ENCODE measurements around the gene ASB15. TPM values are rescaled to one million over a fixed set of nuclear protein-coding genes. Genes with fewer than 3 reads are reported as not detected.

ASB15 gene
- polyA plus RNA-seq, 2 of the 4 experiments (the other 2 are of a cell fraction) = not detected

DNA sequence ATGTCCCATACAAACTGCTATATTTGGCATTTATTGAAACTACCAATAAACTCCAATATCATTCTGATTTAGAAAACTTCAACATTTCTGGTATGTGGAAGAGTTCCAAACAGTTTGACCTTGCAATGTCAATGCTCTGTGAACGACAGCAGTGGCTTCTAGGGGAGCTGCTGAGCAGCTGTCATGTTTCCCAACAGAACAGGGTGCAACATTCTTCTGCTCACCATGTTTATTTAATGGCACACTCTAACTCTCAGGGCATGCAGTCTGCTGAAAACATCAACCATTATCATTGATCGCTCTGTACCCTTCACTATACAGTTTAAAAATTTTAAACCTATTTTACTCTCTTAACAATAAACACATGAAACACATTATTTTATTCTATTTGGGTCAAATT lies 79.9 kb downstream of the ASB15 start:
- no peak overlapping the region for H3K27ac ChIP-seq
- no peak overlapping the region for H3K4me3 ChIP-seq
- ATAC-seq (no peak), FAIRE-seq (no peak), DNase-seq (ENCODE audit: low read depth in 1 of 2, low spot score in 1 of 2) (no peak)
- no peaks in the 10 kb centered on the region for H3K4me1 ChIP-seq
- WGBS (ENCODE audit: missing lambda C conversion rate) = 78% methylated on average over 2 of the region's 2 CpGs
- ChIA-PET CTCF (interaction anchor here (1.0 to 2.0 kb wide), 7 partner anchors 10 to 195 kb away, joined by 3 to 23 read pairs (median 4); no protein-coding TSS in a partner anchor), POLR2A (no interaction called here)
- TF ChIP-seq CBX2 (IDR thresholded peaks at IDR 0.05; ENCODE audit: borderline replicate concordance, low read depth) (no peak), KDM5A (IDR thresholded peaks at IDR 0.05) (no peak), KDM1A (IDR thresholded peaks at IDR 0.05; ENCODE audit: low read depth) (no peak), HOXB5 (CRISPR knock-in tag; IDR thresholded peaks at IDR 0.05) (no peak), RNF2 (IDR thresholded peaks at IDR 0.05; ENCODE audit: borderline replicate concordance, low read depth) (no peak), JUN (IDR thresholded peaks at IDR 0.05) (no peak), HDAC2 (IDR thresholded peaks at IDR 0.05) (no peak)
- TF ChIP-seq, protein P1, sequence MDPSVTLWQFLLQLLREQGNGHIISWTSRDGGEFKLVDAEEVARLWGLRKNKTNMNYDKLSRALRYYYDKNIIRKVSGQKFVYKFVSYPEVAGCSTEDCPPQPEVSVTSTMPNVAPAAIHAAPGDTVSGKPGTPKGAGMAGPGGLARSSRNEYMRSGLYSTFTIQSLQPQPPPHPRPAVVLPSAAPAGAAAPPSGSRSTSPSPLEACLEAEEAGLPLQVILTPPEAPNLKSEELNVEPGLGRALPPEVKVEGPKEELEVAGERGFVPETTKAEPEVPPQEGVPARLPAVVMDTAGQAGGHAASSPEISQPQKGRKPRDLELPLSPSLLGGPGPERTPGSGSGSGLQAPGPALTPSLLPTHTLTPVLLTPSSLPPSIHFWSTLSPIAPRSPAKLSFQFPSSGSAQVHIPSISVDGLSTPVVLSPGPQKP (IDR thresholded peaks at IDR 0.05; ENCODE audit: low read depth, low read length) = no peak
- TF ChIP-seq, protein P2, sequence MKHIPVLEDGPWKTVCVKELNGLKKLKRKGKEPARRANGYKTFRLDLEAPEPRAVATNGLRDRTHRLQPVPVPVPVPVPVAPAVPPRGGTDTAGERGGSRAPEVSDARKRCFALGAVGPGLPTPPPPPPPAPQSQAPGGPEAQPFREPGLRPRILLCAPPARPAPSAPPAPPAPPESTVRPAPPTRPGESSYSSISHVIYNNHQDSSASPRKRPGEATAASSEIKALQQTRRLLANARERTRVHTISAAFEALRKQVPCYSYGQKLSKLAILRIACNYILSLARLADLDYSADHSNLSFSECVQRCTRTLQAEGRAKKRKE (CRISPR knock-in tag; IDR thresholded peaks at IDR 0.05; ENCODE audit: low read depth) = no peak
- TF ChIP-seq, protein P3, sequence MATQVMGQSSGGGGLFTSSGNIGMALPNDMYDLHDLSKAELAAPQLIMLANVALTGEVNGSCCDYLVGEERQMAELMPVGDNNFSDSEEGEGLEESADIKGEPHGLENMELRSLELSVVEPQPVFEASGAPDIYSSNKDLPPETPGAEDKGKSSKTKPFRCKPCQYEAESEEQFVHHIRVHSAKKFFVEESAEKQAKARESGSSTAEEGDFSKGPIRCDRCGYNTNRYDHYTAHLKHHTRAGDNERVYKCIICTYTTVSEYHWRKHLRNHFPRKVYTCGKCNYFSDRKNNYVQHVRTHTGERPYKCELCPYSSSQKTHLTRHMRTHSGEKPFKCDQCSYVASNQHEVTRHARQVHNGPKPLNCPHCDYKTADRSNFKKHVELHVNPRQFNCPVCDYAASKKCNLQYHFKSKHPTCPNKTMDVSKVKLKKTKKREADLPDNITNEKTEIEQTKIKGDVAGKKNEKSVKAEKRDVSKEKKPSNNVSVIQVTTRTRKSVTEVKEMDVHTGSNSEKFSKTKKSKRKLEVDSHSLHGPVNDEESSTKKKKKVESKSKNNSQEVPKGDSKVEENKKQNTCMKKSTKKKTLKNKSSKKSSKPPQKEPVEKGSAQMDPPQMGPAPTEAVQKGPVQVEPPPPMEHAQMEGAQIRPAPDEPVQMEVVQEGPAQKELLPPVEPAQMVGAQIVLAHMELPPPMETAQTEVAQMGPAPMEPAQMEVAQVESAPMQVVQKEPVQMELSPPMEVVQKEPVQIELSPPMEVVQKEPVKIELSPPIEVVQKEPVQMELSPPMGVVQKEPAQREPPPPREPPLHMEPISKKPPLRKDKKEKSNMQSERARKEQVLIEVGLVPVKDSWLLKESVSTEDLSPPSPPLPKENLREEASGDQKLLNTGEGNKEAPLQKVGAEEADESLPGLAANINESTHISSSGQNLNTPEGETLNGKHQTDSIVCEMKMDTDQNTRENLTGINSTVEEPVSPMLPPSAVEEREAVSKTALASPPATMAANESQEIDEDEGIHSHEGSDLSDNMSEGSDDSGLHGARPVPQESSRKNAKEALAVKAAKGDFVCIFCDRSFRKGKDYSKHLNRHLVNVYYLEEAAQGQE (IDR thresholded peaks at IDR 0.05) = no peak
- H3K4me2 ChIP-seq = no peak overlapping the region
- H3K9me3 ChIP-seq = no peaks in the 10 kb centered on the region

DNA sequence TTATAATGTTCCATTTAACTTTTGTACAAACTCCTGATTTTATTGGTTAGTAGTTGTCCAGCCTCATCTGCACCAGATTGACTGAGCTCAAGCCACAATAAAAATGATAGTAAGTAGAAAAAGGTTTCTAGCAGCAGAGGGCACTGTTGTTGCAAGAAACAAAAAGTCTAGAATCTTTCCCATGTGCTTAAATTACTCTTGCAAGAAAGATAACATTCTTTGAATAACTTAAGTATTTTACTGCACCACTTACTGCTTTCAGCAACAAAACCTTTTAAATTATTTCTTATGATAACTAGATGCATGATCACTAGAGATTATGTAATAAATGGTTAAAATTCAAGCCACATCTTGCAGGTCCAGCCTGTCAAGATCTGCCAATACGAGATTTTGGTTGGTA lies 81.1 kb downstream of the ASB15 start:
- CTCF ChIA-PET = interaction anchor here (0.6 to 2.0 kb wide), 19 partner anchors 9 to 219 kb away, joined by 3 to 23 read pairs (median 4); no protein-coding TSS in a partner anchor
- no peak for TF ChIP-seq MAZ (IDR thresholded peaks at IDR 0.05; ENCODE audit: borderline replicate concordance, low read depth, low read length)
- TF ChIP-seq ZNF302 (CRISPR knock-in tag; IDR thresholded peaks at IDR 0.05) = no peak
- peak; percentile 69 for TF ChIP-seq SMC3 (IDR thresholded peaks at IDR 0.05)
- TF ChIP-seq POLR2AphosphoS2 (conservative IDR thresholded peaks at IDR 0.05; ENCODE audit: low read length) = no peak
- TF ChIP-seq JUN (IDR thresholded peaks at IDR 0.05) = no peak
- no peak for TF ChIP-seq POLR2A (IDR thresholded peaks at IDR 0.05; ENCODE audit: low read length)
- TF ChIP-seq RCOR1 (IDR thresholded peaks at IDR 0.05; ENCODE audit: low read depth, low read length) = no peak
- TF ChIP-seq MYC (IDR thresholded peaks at IDR 0.05; ENCODE audit: borderline replicate concordance, low read length) = no peak
- TF ChIP-seq RAD21 (conservative IDR thresholded peaks at IDR 0.05 in 1 of 2, IDR thresholded peaks at IDR 0.05 in 1 of 2) = peak; percentile 73 to 83
- TF ChIP-seq HOXA7 (CRISPR knock-in tag; IDR thresholded peaks at IDR 0.05) = no peak
- TF ChIP-seq, protein P4, sequence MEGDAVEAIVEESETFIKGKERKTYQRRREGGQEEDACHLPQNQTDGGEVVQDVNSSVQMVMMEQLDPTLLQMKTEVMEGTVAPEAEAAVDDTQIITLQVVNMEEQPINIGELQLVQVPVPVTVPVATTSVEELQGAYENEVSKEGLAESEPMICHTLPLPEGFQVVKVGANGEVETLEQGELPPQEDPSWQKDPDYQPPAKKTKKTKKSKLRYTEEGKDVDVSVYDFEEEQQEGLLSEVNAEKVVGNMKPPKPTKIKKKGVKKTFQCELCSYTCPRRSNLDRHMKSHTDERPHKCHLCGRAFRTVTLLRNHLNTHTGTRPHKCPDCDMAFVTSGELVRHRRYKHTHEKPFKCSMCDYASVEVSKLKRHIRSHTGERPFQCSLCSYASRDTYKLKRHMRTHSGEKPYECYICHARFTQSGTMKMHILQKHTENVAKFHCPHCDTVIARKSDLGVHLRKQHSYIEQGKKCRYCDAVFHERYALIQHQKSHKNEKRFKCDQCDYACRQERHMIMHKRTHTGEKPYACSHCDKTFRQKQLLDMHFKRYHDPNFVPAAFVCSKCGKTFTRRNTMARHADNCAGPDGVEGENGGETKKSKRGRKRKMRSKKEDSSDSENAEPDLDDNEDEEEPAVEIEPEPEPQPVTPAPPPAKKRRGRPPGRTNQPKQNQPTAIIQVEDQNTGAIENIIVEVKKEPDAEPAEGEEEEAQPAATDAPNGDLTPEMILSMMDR (IDR thresholded peaks at IDR 0.05) = peak; percentile 80
- TF ChIP-seq, protein P5, sequence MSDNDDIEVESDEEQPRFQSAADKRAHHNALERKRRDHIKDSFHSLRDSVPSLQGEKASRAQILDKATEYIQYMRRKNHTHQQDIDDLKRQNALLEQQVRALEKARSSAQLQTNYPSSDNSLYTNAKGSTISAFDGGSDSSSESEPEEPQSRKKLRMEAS (IDR thresholded peaks at IDR 0.05) = no peak
- no peak for TF ChIP-seq NR3C1 (IDR thresholded peaks at IDR 0.05)
- TF ChIP-seq, protein P1 (IDR thresholded peaks at IDR 0.05; ENCODE audit: low read depth, low read length) = no peak
- DNase-seq (ENCODE audit: low read depth in 1 of 2, low spot score in 1 of 2) (peak; percentile 19 to 62), ATAC-seq (peak; percentile 66 to 88), FAIRE-seq (no peak)
- WGBS (ENCODE audit: missing lambda C conversion rate) = 89% methylated on average over 1 of the region's 1 CpG
- H3K9me3 ChIP-seq = no peaks in the 10 kb centered on the region
- POLR2A ChIA-PET = interaction anchor here (0.6 to 1.0 kb wide), 2 partner anchors 66 to 190 kb away, joined by 3 read pairs; partner anchors contain the start of gene WASL
- H3K4me3 ChIP-seq = no peak overlapping the region
- no peak overlapping the region for H3K4me2 ChIP-seq
- no peaks in the 10 kb centered on the region for H3K4me1 ChIP-seq
- no peak overlapping the region for H3K27ac ChIP-seq

Measured in A549 (cell line).